ENCODE data around the gene KRT8.
A peak's percentile ranks its signal among the peaks of the same experiment; 100 is the strongest.

KRT8 gene

DNA sequence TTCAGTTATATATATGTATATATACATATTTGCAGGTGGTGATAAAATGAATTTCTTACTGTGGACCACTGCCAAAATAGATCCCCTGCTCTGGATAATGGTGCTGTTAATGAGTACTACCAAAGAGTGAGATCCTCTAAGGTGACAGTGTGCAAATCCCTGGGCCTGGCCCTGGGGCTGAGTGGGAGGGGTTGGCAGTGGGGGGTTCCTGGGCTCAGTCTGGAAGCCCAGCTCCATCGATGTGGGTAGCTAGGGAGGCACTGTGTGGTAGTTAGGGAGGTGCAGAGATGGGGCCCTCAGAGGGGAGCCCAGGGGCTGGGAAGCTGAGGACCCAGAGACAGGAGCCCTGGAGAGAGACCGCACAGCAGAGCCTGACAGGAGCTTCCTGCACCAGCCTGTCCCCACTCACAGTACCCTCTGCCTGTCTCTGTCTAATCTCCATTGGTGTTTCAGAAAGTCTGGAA is 9.1 kb downstream of the KRT8 start:
- Mint-ChIP-seq H3K36me3 (ENCODE audit: low read depth) (peaks cover 16% of the 10 kb centered on the region), H3K27me3 (ENCODE audit: low read depth, poor library complexity) (no peaks in the 10 kb centered on the region), H3K4me3 (no peak overlapping the region), H3K4me1 (peaks cover 12% of the 10 kb centered on the region), H3K9me3 (no peaks in the 10 kb centered on the region), H3K27ac (peak overlapping the region; percentile 87)
- TF ChIP-seq, protein P1, sequence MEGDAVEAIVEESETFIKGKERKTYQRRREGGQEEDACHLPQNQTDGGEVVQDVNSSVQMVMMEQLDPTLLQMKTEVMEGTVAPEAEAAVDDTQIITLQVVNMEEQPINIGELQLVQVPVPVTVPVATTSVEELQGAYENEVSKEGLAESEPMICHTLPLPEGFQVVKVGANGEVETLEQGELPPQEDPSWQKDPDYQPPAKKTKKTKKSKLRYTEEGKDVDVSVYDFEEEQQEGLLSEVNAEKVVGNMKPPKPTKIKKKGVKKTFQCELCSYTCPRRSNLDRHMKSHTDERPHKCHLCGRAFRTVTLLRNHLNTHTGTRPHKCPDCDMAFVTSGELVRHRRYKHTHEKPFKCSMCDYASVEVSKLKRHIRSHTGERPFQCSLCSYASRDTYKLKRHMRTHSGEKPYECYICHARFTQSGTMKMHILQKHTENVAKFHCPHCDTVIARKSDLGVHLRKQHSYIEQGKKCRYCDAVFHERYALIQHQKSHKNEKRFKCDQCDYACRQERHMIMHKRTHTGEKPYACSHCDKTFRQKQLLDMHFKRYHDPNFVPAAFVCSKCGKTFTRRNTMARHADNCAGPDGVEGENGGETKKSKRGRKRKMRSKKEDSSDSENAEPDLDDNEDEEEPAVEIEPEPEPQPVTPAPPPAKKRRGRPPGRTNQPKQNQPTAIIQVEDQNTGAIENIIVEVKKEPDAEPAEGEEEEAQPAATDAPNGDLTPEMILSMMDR (IDR thresholded peaks at IDR 0.05): no peak
- no peak for DNase-seq

DNA sequence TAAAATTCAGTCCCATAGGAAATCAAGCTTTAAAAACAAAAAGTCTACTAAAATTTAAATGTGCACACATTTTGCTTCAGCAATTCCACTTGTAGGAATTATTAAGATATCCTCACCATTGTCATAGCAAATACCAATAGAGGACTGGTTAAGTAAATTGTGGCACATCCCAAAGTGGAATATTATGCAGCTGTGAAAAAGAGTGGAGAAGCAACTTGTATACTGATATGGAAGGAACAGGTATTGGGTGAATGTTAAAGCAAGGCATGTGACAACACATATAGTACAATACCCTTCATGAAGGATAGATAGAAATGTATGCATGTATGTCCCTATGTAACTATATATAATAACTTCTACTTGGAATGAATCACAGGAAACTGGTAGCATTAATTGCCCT is 11.9 kb downstream of the KRT8 start:
- no peaks in the 10 kb centered on the region for H3K9me3 Mint-ChIP-seq

DNA sequence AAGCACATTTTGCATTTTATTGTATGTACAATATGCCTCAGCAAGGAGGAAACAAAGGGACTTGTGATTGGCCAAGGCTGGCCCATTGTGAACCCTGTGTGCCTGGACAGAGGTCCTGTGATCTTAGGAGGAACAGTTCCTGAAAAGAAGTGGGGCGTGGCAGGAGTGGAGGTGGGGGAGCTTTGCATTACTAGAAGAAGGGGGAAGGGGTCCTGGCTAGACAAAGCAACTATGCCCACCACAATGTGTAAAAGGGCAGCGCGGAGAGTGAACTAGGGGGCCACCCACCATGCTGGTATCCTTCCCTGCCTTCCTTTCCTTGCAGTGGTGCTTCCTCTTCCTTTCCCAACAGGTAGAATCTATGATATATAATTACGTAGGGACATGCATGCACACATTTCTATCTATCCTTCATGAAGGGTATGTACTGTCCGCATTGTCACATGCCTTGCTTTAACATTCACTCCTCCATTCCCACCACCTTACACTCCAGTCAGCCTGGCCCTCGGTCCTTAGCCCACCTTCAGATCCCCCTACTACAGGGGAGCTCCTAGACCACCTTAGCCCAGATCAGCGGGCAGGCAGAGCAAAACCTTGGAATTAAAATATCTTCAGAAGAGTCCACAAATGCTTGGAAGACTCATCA is 12.5 kb downstream of the KRT8 start:
- no peaks in the 10 kb centered on the region for H3K9me3 Mint-ChIP-seq
- no peak overlapping the region for H3K4me3 Mint-ChIP-seq
- H3K36me3 Mint-ChIP-seq (ENCODE audit: low read depth): no peaks in the 10 kb centered on the region
- no peak for DNase-seq
- TF ChIP-seq, protein P1 (IDR thresholded peaks at IDR 0.05): no peak
- H3K27ac Mint-ChIP-seq: no peak overlapping the region
- no peaks in the 10 kb centered on the region for H3K27me3 Mint-ChIP-seq (ENCODE audit: low read depth, poor library complexity)
- H3K4me1 Mint-ChIP-seq: peaks cover 9% of the 10 kb centered on the region

More for the DNA sequence above, 11.9 kb downstream of the KRT8 start:
- TF ChIP-seq, protein P1 (IDR thresholded peaks at IDR 0.05): no peak
- no peak overlapping the region for H3K27ac Mint-ChIP-seq
- no peaks in the 10 kb centered on the region for H3K27me3 Mint-ChIP-seq (ENCODE audit: low read depth, poor library complexity)
- no peaks in the 10 kb centered on the region for H3K36me3 Mint-ChIP-seq (ENCODE audit: low read depth)
- no peak for DNase-seq
- H3K4me1 Mint-ChIP-seq: peaks cover 9% of the 10 kb centered on the region
- H3K4me3 Mint-ChIP-seq: no peak overlapping the region

DNA sequence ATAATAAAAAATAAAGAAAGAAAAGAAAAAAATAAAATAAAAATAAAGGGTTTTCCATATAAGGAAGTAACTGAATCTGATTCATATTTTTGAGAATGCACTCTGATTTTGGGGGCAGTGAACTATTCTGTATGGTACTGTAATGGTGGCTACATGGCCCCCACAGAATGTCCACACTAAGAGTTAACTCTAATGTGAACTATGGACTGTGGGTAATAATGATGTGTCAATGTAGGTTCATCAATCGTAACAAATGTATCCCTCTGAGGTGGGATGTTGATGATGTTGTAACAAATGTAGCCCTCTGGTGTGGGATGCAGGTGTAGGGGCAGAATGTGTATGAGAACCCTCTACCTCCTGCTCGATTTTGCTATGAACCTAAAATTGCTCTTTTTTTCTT is 13.8 kb downstream of the KRT8 start:
- Mint-ChIP-seq H3K4me1 (peaks cover 9% of the 10 kb centered on the region), H3K27ac (no peak overlapping the region), H3K4me3 (no peak overlapping the region), H3K36me3 (ENCODE audit: low read depth) (no peaks in the 10 kb centered on the region), H3K27me3 (ENCODE audit: low read depth, poor library complexity) (no peaks in the 10 kb centered on the region), H3K9me3 (no peaks in the 10 kb centered on the region)
- DNase-seq: no peak
- TF ChIP-seq, protein P1 (IDR thresholded peaks at IDR 0.05): no peak

DNA sequence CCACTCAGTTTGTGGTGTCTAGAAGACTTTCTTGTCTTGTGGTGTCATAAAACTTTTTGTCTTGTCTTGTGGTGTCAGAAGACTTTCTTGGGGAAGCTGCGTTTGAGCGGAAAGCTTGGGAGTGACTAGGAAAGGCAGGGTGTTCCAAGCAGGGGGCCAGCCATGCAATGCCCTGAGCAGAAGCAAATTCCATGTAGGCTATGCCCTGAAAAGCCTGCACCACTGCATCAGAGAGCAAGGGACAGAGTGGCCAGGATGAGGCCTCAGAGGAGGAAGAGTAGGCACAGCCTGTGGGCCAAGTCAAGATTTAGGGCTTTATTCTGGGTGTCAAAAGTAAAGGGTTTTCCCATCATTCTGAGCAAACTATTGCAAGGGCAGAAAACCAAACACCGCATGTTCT is 14.5 kb downstream of the KRT8 start:
- no peak for DNase-seq
- Mint-ChIP-seq H3K36me3 (ENCODE audit: low read depth) (no peaks in the 10 kb centered on the region), H3K27me3 (ENCODE audit: low read depth, poor library complexity) (no peaks in the 10 kb centered on the region), H3K4me3 (no peak overlapping the region), H3K27ac (peak overlapping the region; percentile 46), H3K9me3 (no peaks in the 10 kb centered on the region), H3K4me1 (peaks cover 4% of the 10 kb centered on the region)
- TF ChIP-seq, protein P1 (IDR thresholded peaks at IDR 0.05): no peak
